Inflammatory macrophage (primary cell): ENCODE measurements around the gene LTBR.
A peak's percentile ranks its signal among the peaks of the same experiment; 100 is the strongest.

Source experiments
- DNase-seq, 2 donors: peaks; one replicate each; pipeline ENCODE4 v3.0.0-alpha.2; 2020 to 2022

Gene LTBR

DNA sequence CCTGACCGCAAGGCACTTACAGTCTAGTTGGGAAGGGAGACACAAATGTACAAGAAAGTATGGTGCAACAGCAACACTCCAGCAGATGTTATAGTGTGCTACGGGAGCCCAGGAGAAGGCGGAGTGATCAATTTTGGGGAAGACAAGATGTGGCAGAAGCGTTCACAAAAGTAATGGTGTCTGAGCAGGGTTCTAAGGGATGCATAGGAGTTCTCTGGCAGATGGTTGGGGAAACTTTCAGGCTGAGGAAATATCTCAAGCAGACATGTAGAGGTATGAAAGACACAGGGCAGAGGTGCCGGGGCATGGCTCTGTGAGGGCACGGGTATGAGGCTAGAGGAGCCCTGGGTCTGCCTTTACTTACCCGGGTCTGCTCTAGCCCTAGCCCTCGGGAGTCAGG, 37.0 kb upstream of the LTBR start:
- no peak for DNase-seq

DNA sequence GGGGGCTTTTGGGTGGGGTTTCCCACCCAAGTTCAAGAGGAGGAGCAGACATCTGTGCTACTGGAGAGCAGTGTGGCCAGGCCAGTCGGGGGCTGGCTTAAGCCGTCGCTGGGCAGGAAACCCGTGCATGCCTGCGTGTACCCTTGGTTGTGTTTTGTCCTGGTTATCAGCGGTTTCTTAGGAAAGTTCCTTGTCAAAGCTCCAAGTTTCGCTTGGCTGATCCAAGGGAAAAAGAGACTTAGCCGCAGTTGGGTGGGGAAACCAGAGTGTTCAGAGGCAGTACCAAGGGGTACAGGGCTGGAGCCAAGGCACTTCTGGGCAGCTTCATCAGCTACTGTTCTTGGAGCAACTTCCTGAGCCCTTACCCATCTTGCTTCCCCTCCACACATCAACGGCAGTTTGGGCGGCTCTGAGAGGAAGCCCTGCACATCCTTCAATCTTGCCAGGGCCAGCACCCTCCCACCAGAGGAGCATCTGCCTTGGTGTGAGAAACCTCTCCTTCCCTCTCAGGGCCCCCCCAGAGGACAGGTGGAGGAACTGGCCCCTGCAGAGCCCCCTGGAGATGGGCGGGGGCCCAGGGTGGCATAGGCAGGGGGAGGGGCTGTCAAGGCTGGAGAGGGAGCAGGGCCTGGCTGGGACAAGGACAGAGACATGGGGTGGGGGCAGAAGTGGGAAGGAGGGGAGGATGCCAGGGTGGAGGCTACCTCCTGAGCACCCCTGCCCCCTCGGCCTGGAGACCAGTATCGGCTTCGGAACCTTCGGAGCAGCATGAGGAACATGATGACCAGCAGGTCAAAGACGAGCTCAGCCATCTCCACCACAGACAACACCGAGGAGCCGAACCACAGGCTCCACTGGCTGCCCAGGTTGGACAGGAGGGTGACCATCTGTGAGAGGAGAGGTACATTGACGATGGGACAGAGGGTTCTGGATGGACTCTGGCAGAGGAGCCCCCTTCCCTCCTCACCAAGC, 36.3 kb upstream of the LTBR start:
- DNase-seq: peak; percentile 52 to 61

DNA sequence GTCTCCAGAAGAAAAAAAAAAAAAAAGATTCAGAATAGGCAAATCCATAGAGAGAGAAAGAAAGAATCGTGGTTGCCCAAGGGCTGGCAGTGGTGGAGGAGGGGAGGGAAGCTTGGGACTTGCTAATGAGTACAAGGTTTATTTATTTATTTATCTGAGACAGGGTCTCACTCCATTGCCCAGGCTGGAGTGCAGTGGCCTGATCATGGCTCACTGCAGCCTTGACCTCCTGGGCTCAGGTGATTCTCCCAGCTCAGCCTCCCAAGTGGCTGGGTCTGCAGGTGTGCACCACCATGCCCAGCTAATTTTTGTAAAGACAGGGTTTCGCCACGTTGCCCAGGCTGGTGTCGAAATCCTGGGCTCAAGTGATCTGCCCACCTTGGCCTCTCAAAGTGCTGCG, 32.3 kb upstream of the LTBR start:
- no peak for DNase-seq

DNA sequence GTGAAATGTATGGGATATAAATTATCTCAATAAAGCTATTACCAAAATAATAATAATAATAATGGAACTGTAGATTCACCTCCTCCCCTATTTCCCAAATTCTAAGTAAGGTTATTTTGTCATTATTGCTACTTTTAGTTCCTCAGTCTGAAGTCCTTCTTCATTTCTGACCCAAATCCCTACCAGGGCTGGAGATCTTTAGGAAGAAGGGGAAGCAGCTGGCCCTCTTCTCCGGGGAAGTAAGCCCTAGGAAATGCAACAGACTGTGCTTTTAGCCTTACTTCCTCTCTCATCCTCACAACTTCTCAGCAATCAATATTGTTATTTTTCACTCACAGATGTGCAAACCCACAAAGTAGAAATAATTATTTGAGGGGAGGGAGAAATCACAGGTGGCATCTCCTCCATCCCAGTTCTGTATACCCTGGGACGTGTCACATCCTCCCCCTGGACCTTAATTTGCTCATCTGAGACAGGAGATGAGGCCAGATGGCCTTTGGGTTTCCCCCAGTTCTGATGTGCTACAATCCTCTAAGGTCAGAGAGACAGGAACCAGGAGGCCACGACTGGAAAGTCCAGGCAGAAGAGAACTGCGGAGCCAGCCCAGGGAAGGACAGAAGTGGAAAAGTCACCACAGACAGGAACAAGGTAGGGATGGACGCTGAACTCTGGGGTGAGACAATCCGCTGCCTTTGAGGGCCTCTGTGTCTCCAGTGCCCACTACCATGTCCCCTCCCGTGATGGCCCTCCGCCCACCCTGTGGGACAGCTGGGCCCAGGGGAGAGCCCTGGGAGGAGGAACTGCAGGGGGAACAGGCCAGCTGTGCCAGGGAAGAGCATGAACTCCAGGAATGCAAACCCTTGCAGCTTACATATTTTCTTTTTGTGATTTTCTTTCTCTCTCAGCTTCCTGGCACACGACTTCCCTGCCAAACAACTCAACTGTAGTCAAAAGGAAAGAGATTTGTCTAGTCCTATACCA, 31.5 kb upstream of the LTBR start:
- peak; percentile 76 to 79 for DNase-seq

DNA sequence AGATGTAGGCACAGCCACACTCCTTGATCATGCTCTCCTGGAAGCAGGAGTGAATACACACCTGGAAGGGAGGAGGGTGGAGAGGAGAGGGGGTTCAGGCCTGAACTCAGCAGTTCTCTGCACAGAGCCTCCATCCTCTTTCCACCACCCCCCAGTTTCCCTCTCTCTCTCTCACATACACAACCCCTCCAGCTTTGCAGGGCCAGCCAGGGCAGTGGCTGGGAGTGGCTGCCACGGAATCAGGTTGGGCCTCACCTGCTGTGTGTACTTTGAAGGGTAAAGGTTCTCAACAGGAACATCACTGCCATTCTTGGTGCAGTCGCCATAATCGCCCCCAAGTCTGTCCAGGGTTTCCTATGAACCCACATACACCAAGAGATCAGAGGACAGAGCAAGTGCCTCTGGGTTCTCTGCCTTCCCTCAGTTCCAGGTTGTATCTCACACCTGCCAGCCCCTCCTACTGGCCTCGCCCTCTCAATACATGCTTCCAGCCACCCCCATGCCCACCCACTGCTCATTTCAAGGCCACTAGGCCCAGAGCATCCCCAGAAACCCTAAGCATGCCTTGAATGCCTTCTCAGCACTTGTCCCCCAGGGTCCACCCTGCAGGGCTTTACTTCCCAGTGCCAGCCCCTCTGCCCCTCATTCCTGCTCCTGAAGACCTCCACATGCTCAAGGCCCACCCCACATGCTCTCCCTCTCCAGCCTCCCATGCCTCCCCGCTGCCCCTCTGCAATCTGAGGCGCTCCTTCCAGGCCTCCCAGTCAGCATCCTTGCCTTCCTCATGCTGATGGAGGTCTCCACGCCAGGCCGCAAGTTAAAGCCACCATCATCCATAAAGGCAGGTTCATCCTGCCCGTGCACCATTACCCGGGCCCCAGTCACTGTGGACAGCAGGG, 29.2 kb upstream of the LTBR start:
- no peak for DNase-seq

DNA sequence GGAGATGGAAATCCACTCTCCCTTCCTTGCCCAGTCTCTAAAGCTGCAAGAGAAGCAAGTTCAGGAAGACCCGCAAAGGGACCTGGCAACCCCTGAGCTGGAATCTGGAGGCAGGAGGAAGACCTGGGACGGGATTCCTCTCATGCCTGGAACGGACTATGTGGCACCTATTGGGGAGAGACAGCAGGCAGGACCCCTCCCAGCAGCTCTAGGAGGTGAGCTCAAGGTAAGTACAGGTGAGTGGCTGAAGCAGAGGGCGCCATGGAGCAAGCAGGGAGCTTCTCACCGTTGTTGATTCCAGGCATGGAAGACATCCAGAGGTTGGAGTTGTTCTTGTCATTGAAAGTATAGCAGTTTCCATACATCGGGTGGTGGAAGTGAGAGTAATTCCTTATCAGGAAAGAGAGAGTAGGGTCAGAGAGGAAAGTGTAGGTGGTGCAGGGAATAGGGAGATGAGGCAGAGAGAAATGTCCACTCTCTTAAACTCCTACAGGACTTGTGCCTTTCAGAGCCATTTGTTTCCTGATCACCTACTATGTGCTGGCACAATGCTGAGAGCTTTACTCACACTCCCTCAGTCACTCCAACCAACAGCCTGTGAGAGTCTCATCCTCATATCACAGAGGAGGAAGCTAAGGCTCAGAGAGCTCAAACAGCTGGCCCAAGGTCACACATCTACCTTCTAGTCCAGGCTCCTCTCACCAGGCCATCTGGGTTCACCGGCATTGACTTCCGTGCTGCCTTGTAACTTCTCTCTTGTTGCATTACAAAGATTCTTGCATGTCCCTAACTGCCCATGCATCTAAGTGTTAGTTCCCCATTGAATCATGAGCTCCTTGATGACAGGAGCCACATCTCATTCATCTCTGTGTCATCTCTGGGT, 28.2 kb upstream of the LTBR start:
- DNase-seq: peak; percentile 87 to 89

DNA sequence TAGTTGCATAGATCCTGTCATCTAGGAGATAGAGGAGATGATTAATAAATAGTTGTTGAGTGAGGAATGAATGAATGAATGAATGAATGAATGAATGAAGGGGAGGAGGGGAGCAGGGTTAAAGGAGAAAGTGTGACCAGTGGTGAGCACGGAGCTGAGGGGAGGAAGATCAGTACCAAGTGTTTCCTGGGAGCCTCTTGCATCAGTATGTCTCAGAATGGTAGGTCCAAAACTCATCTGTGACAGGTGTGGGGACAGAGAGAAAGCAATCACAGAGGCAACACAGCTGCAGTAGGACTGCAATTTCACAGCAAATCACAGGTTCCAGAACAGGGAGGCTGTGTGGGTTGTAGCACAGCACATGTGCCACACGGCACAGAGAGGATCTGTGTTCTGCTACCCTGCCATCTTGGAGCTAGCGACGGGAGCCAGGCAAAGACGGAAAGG, 27.6 kb upstream of the LTBR start:
- no peak for DNase-seq

DNA sequence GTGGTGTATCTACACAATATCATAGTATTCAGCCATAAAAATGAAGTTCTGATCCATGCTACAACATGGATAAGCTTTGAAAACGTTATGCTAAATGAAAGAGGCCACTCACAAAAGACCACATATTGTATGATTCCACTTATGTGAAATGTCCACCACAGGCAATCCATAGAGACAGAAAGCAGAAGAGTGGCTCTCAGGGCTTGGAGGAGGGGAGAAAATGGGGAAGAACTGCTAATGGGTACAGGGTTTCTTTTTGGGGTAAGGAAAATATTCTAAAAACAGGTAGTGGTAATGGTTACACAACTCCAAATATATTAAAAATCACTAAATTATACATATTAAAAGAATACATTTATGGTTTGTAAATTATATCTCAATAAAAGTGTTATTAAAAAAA, 25.1 kb upstream of the LTBR start:
- DNase-seq: peak; percentile 61 to 75

DNA sequence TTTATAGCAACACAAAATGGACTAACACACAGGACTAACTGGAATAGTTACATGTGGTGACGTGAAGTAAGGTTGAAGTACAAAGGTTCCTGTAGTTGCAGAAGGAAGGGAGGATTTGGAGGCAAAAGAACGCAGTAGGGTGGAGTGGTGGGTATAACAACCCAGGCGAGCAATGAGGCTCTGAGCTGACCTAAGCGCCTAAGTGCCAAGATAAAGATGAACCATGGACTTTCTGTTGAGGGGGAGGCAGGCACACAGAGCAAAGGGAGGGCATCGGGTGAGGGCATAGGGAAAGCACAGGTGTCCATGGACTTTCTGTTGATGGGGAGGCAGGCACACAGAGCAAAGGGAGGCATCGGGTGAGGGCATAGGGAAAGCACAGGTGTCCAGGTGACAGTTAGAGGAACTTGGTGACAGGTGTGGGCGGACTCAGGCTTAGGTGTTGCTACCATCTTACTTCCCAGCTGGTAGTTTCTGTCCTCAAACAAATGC, 23.8 kb upstream of the LTBR start:
- no peak for DNase-seq

DNA sequence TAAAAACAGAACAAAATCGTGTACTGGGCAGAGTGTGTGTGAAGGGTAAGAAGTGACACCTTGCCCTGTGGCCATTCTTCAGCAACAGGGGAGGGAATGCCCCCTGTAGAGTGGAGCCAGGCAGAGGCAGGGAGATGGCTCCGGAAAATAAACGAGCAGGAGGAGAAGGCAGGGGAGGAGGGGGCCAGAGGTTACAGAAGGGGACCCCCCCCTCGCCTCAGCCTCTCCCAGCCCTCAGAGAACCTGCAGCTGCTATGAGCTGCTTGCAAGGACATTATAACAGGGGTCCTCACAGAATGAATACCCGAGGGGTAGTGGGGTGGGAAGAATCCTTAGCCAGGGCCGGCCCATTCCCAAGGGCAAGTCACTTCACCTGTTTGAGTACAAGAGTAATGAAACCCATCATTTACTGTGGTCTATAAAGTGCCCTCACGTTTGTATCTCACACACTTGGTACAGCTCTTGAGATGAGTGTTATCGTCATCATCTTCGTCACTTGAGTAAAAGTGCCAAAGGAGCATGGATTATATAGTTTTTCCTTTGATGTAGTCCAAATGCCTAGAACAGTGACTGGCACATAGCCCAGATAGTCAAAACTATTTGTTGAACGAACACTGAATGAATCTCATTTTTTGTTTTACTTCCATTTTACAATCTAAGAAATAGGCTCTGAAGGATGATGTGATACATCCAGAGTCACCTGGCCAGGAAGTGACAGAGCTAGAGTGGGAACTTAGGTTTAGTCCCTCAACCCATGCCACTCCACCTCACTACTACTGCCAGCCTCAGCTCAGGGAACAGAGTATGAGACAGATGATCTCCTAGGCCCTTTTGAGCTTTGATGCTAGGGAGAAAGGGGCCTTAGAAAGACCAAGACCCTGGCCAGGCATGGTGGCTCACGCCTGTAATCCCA, 23.1 kb upstream of the LTBR start:
- no peak for DNase-seq

DNA sequence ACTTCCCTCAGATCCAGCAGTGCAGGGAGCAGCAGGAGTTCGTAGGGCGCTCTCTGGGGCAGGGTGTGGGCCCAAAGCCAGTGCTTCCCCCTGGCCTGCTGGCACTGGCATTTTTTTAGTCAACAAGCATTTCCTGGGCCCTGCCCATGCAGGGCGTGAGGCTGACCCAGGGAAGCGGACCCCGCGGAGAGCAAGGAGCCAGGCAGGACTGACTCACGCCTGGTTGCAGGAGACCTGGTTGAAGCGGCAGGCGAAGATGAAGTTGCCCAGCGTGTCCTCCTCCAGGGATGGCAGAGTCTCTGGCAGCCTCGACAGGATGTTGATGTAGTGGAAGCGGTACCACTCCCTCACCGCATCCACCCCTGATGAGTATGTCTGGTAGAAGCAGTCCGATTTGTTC, 22.1 kb upstream of the LTBR start:
- DNase-seq: peak in 1 of 2 donors; percentile 63

DNA sequence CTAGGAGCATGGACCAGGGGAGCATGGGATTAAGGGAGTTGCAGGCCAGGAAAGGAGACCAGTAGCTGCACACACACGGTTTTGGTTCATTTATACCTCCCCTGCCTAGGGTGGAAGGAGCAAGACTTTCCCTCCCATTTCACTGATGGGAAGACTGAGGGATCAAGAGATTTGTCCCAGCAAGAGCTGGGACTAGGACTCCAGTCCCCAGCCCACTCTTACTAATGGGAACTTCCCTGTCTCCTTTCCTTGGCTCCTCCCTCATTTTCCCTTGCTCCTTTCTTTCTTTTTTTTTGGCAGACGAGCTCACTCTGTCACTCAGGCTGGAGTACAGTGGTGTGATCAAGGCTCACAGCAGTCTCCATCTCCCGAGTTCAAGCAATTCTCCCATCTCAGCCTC, 21.6 kb upstream of the LTBR start:
- no peak for DNase-seq

DNA sequence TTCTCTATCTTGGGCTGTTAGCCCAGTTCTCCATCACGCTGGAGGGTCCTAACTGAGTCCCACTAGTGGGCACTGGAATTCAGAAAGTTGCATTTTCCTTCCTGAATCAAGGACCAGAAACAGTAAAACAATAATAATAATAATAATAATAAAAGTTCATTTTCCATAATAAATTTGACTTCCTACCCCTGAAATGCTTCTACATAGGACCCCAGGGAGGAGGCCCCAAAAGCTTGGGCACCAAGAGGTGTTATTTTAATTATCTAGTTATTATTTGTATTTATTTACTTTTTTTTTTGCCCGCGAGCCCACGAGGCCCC, 21.0 kb upstream of the LTBR start:
- DNase-seq: no peak

DNA sequence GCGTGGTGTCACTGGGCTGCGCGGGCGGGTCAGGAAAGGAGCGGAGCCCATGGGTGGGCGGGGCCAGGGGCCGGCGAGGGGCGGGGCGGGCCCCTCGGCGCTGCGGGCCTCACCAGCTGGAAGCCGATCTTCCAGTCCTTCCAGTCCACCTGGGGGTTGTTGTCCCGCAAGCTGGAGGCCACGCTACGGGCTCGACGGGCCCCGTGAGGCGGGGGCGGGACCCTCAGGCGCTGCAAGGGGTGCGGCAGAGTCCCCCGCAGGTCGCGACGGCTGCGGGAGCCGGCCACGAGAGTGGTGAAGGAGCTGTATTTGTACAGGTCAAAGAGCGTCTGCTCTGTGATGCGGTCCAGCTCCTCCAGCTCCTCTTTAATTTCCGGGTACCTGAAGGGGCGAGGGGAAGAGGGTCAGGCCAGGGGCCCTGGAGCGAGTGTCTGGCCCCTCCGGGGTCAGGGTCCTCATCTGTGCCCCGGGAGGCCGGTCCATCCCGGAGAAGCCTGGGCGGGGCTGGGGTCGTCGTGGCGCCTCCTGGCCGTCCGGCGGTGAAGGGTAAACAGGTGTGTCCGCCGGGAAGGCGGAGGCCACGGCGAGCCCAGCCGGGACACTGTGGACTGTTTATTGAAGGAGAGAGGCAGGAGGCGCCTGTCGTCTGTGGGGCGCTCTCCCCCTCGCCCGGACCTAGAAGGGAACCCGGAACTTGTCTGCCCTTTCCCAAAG, 20.5 kb upstream of the LTBR start:
- peak; percentile 73 to 90 for DNase-seq

DNA sequence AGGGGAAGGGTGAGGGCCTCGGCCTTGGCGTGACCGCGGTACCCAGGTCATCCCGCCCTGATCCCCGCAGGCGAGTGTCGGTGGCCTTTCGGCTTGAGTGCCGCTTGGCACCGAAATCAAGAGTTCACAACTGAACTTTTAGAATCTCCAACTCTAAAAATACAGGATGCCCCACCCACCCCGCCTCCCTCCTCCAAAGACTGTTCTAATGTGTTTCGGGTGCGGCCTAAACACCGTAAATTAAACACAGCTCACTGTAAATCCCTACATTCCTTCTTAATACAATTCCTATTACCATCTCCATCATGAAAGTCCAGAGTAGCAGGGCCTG, 20.0 kb upstream of the LTBR start:
- DNase-seq: no peak

DNA sequence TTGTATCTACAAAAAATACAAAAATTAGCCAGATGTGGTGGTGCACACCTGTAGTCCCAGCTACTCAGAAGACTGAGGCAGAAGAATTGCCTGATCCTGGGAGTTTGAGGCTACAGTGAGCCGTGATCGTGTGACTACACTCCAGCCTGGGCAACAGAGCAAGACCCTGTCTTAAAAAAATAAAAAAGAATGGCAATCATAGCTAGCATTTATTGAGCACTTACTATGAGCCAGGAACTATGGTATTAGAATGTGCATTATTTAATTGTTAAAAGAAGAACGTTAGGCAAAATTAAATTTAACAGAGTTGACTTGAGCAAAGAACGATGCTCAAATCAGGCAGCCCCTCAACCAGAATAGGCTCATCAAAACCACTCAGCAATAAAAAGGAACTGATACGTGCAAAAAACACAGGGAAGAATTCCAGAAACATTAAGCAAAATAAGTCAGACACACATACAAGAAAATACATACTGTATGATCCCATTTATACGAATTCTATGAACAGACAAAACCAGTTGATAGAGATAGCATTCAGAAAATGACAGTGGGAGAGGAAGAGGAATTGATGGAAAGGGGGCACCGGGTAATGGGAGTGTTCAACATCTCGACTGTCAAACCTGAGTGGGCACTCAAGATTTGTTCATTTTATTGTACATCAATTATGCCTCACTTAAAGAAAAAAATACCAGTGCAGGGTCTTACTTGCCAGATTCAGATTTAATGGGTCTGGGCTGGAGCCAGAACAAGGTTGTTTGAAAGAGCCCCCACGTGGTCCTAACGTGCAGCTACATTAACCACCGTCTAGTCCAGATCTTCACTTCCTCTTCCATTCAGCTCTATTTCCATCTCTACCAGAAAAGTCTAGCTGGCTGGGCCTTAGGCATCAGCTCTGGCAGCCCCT, 16.6 kb upstream of the LTBR start:
- DNase-seq: peak; percentile 67 to 69

DNA sequence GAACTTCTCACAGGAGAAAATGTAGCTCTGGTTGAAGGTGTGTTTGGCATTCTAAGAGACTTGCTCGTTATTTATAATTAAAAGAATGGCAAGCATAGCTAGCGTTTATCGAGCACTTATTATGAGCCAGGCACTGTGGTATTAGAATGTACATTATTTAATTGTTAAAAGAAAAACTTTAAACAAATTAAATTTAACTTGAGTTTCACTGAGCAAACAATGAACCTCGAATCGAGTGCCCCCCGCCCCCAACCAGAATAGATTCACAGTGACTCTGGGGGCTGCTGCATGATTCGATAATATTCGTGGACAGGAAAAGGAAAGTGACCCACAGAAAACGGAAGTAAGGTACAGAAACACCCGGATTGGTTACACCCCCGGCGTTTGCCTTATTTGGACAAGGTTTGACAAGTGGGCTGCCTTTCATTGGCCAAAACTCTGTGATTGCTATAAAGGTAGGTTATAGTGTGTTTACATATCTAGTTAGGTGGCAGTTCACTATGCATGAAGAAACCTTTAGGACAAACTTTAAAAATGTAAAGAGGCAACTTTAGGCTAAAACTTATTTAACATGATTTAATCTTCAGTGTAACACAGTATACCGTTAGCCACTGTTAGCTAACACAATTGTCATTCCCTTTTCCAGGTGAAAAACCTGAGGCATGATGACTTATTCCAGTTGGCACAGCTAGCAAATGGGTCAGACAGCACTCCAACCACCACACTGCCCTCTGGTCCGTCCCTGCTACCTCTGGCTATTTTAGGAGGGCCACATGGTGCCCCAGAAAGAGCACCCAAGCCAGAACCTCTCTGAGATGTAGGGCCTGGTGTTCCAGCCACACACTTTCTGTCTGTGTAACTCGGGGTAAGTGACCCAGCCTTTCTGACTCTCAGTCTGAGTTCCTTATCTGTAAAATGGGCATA, 15.7 kb upstream of the LTBR start:
- peak; percentile 74 to 76 for DNase-seq
